Breast epithelium (tissue), 3 donors: Measurements from ENCODE around the gene TSSK3.

Source experiments
- POLR2A ChIP-seq: fragments of 450-650 bp; IDR thresholded peaks from one replicate; pipeline ENCODE4 v1.6.1; 2016; ENCODE audit warnings: antibody characterized with exemption, mild to moderate bottlenecking, moderate library complexity
- TF ChIP-seq, protein P1 (sequence below), 3 donors: fragments of 450-650 bp; IDR thresholded peaks; one replicate each; pipeline ENCODE4 v1.5.1; 2016 to 2017; ENCODE audit warnings: antibody characterized with exemption in 3 of 3, mild to moderate bottlenecking in 3 of 3, moderate library complexity in 3 of 3

GRCh38 chr1:32321712-32322291, 40.5 kb upstream of the TSSK3 start:
- no peak for TF ChIP-seq POLR2A
- TF ChIP-seq, protein P1, sequence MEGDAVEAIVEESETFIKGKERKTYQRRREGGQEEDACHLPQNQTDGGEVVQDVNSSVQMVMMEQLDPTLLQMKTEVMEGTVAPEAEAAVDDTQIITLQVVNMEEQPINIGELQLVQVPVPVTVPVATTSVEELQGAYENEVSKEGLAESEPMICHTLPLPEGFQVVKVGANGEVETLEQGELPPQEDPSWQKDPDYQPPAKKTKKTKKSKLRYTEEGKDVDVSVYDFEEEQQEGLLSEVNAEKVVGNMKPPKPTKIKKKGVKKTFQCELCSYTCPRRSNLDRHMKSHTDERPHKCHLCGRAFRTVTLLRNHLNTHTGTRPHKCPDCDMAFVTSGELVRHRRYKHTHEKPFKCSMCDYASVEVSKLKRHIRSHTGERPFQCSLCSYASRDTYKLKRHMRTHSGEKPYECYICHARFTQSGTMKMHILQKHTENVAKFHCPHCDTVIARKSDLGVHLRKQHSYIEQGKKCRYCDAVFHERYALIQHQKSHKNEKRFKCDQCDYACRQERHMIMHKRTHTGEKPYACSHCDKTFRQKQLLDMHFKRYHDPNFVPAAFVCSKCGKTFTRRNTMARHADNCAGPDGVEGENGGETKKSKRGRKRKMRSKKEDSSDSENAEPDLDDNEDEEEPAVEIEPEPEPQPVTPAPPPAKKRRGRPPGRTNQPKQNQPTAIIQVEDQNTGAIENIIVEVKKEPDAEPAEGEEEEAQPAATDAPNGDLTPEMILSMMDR (IDR thresholded peaks at IDR 0.05) = no peak
